Myometrial cell (primary cell): ENCODE results near the gene PAF1. TPM values are rescaled to one million over a fixed set of nuclear protein-coding genes. Genes with fewer than 3 reads are reported as not detected.

Experiments used
- total RNA-seq: library from RNA; depleted of rRNA; stranded (reverse); fragments of >200 nt; gene quantifications from 2 replicates; pipeline ENCODE4 v1.2.3, GENCODE V29; 2015

Gene PAF1
- 43.2 and 46.6 TPM in 2 replicates for total RNA-seq

DNA sequence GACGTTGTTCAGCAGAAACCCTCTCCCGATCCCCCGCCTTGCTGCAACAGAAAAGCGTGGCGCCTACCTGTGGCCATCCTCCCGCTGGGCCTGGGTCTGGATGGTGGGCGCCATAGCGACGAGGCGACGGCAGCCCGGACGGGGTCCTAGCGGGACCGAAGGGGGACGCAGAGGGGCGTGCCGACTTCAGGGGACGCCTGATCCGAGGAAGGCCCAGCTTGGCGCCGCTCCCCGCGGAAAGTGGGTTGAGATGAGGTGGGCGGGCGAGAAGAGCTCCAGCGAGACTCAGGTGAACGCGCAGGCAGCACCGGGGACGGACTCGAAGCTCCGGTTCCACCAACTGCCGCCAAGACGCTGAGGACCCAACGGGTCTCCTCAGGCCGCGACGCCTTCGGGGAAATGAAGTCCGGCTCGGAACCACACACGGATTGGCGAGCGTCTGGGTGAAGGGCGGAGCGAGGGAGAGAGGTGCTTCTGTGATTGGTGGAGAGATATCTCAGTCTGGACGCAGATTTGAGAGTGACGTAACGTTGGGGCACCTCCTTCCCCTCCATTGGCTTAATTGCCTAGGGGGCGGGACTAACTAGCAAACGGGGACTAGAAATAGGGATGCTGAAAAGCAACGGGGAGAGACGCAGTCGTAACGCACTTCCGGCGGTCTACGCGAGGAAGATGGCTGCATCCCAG lies at the start of gene PAF1, which contains the start of gene MED29:
Gene PAF1 (minus strand): TSS at position 356 of the 687 bp plus-strand sequence. CDS start 242 bp downstream, at position 114.
Gene MED29 (plus strand): TSS at position 628 of the 687 bp plus-strand sequence. CDS start 45 bp downstream, at position 673.

DNA sequence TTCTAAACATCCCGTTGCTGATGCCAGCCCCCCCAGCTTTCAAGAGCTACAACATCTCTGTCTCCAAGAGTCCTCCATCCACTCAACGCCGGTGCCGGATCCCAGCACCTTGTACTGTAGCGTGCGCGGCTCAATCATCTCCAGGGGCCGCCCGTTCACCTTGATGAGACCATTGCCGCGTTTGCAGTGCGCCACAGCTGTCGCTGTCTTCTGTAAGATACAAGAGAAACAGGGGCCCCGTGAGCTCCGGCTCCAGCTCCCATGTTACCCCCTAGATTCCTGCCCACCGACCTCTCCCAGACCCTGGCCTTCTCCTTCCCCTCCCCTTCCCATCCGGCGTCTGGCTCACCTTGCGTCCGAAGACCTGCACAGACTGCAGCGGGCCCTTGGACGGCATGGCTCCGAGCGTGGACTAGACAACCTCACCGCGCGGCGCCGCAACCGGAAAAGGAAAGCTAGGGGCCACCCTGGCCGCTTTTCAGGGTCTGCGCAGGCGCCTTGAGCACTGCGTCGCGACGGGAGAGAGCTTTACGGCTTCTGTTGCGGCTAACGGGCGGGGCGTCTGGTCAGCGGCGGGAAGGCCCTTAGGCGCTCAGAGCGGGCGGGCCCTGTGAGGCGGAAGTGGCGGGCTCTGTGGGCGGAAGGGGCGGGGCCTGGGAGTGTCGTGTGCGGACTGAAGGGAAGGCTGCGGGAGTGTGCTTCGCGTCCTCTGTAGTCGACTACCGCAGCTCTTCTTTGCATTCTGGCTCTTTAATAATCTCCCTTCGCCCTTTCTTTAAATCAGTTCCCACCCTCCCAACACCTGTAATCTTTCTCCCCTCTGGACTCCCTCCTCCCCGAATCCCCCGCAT lies 44.8 kb upstream of the PAF1 start, which contains the start of gene RPS16:
Gene RPS16 (minus strand): TSS at position 451 of the 851 bp plus-strand sequence. CDS start 54 bp downstream, at position 397.

DNA sequence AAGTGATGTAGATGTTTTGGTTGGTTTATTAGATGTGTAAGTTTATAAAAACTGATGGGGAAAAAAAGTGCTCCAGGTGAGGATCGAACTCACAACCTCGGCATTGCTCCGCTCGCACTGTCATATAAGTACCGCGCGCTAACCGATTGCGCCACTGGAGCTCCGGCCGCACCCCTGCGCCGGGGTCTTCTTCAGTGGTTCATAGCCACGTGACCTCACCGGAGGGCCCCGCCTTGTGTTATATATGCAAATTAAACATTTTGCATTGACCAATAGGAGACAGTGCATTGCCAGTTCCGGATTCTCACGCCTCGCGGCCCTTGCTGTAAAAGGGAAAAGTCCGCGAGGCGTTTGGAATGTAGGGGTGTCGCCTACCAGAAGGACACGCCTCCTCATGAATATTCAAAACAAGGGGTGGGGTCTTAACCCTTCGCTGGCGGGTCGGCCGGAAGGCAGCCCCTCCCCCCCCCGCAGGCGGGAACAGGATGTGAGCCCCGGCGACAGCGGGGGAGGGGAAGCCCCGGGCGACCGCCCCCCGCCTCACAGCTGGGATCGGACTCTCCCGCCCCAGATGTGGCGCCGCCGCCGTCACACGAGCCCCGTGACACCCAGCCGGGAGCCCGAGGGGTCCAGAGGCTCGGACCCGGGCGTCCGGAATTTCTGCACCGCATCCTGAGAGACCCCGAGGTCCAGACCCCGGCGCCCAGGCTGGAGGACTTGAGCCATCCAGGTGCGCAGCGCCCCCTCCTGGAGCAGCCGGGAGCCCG lies 21.4 kb upstream of the PAF1 start, which contains the start of gene PLEKHG2:
Gene PLEKHG2 (plus strand): TSS at position 570 of the 767 bp plus-strand sequence. CDS start 1,418 bp downstream, outside the sequence.

DNA sequence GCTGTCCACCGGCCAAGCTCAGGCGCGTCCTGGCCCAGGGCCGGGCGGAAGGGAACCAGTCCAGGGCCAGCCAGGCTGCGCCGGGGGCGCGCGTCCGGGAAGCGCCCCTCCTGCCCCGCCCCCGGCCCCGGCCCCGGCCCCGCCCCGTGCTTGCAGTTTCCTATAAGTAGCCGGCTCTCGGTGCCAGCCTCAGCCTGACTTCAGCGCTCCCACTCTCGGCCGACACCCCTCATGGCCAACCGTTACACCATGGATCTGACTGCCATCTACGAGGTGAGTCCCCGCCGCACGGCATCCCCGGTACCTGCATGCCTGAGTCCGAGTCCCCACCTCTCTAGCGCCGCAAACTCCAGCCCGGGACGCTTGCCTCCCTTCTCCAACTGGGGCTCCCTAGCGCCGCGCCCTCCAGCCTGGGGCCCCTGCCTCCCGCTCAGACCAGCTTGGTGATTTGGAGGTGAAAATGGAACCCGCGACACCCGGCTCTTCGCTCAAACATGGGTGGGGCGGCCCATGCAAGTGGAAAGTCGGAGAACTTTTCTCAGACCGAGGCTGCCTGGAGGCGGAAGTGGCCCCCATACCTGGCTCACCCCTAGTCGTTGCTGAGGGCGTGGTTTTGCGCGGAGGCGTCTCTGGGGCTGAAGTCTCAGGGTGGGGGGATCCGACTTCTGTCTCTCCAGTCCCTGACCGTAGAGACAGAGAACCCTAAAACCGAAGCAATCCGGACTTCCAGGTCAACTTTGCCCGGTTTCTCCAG lies 15.9 kb upstream of the PAF1 start, which contains the start of gene ZFP36:
Gene ZFP36 (plus strand): TSS at position 192 of the 754 bp plus-strand sequence. CDS start 58 bp downstream, at position 250.

DNA sequence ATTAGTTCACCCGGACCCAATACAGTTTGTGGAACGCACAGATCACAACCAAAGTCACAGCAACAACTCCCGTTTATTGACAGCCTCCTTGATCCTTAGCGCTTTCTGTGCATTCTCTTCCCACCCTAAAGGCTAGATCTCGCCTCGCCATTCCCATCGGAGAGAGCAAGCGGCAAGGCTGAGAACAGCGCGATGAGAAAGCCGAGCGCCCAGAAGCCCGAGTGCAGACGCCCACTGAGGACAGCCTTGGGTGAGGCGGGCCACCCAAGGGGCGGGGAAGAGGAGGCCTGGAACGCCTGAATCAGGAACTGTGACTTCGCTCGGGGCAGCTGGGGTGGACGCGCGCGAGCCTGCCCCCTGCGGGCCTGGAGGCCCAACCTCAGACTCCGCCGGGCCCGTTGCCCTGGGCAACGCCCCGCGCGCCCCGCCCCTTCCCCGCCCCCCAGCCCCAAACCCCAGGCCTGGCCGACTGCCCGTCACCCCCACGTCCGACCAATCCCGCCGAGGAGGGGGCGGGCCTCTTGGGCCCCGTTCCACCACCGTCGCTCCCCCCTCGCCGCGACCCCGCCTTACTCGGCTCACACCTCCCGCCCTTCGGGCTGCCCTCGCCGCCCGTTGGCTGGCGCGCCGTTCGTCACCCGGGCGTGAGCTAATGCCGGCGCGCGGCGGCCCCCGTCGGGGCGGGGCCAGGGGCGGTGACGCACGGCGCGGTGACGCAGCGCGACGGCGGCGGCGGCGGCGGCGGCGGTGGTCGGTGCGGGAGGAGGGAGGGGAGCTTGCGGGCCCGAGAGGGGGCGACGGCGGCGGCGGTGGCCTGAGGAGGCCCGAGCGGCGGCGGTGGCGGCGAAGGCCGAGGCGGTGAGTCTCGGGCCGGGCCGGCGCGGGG lies 48.9 kb downstream of the PAF1 start, which contains the start of gene SAMD4B:
Gene SAMD4B (plus strand): TSS at position 703 of the 886 bp plus-strand sequence. CDS start 14,473 bp downstream, outside the sequence.

Other genes starting within 250 kb of the PAF1 start
- not detected in 2 replicates for gene NCCRP1, start 194.1 kb downstream of the PAF1 start, total RNA-seq
- gene SYCN, start 186.8 kb downstream of the PAF1 start, total RNA-seq: not detected in 2 replicates
- gene IFNL3, start 146.1 kb downstream of the PAF1 start, total RNA-seq: not detected in 2 replicates
- not detected in 2 replicates for gene IFNL4, start 142.2 kb downstream of the PAF1 start, total RNA-seq
- gene IFNL2, start 122.7 kb downstream of the PAF1 start, total RNA-seq: not detected in 2 replicates
- gene IFNL1, start 94.7 kb downstream of the PAF1 start, total RNA-seq: not detected in 2 replicates
- not detected in 2 replicates for gene LRFN1, start 70.2 kb downstream of the PAF1 start, total RNA-seq
- gene GMFG, start 55.1 kb downstream of the PAF1 start, total RNA-seq: 0.29 and 1.4 TPM in 2 replicates
- 55.9 and 79.8 TPM in 2 replicates for gene SAMD4B, start 48.7 kb downstream of the PAF1 start, total RNA-seq
- gene MED29, start 272 bp upstream of the PAF1 start, total RNA-seq: 24.3 and 32.3 TPM in 2 replicates
- 14.5 and 22.2 TPM in 2 replicates for gene ZFP36, start 15.7 kb upstream of the PAF1 start, total RNA-seq
- 12.1 and 20.5 TPM in 2 replicates for gene PLEKHG2, start 21.6 kb upstream of the PAF1 start, total RNA-seq
- 1,567 and 1,902 TPM in 2 replicates for gene RPS16, start 44.8 kb upstream of the PAF1 start, total RNA-seq
- 59.7 and 97.1 TPM in 2 replicates for gene SUPT5H, start 54.5 kb upstream of the PAF1 start, total RNA-seq
- gene TIMM50, start 89.7 kb upstream of the PAF1 start, total RNA-seq: 116 and 134 TPM in 2 replicates
- gene DLL3, start 107.8 kb upstream of the PAF1 start, total RNA-seq: 0.35 and 1.7 TPM in 2 replicates
- not detected in 2 replicates for gene SELENOV, start 124.0 kb upstream of the PAF1 start, total RNA-seq
- 4.3 and 7.2 TPM in 2 replicates for gene EID2B, start 141.7 kb upstream of the PAF1 start, total RNA-seq
- 7.8 and 13.8 TPM in 2 replicates for gene EID2, start 149.1 kb upstream of the PAF1 start, total RNA-seq
- not detected in 2 replicates for gene LGALS13, start 211.4 kb upstream of the PAF1 start, total RNA-seq